Caco-2 (cell line): ENCODE data around the gene KPNA3. TPM values are rescaled to one million over a fixed set of nuclear protein-coding genes. Genes with fewer than 3 reads are reported as not detected.
"Not testable (repeated sequence)": the region's sequence is repeated elsewhere in the genome, so short reads cannot be mapped to it uniquely, and the experiment has no call there.

Experiments
- BruUV-seq: library from RNA; stranded (reverse); fragments of 400-500 nt; replicated peaks from 2 replicates; lab custom pipeline; 2021; lab: Mats Ljungman, UMichigan
- CTCF ChIA-PET: fragments of 300-600 bp; sonication (Branson Sonifier 250); formaldehyde crosslinking; loops from one replicate; lab custom pipeline; 2022; ENCODE audit warnings: antibody characterized with exemption; lab: Charles Lee
- POLR2A ChIA-PET: fragments of 300-600 bp; sonication (Branson Sonifier 250); formaldehyde crosslinking; loops from one replicate; lab custom pipeline; 2022; ENCODE audit warnings: antibody characterized with exemption; lab: Charles Lee
- DNase-seq, 2 experiments: peaks; one replicate each; pipeline versions ENCODE4 v3.0.0 to v3.0.0-alpha.2; 2020 to 2022
- H3K27me3 ChIP-seq: replicated peaks from 2 replicates; pipeline ENCODE4 v1.6.0; 2011; ENCODE audit warnings: low read length; ENCODE audit not compliant: control insufficient read depth, insufficient read depth
- H3K36me3 ChIP-seq: 2 replicates; pipeline ENCODE4 v1.5.1; 2011; ENCODE audit warnings: low read length; ENCODE audit not compliant: control insufficient read depth, insufficient read depth
- H3K4me1 ChIP-seq: fragments of 250-450 bp; sonication (Bioruptor Pico); 2 replicates; pipeline ENCODE4 v1.5.1; 2020; ENCODE audit warnings: mild to moderate bottlenecking
- H3K4me3 ChIP-seq: 2 replicates; pipeline ENCODE4 v1.5.1; 2011; ENCODE audit warnings: low read depth, mild to moderate bottlenecking, control low read depth, low read length
- H3K9me3 ChIP-seq: fragments of 250-450 bp; sonication (Bioruptor Pico); 2 replicates; pipeline ENCODE4 v1.5.1; 2020; ENCODE audit warnings: mild to moderate bottlenecking, moderate library complexity
- H3K27ac Mint-ChIP-seq: one replicate; pipeline ENCODE4 v1.8.0; 2022; ENCODE audit warnings: mixed read lengths; ENCODE audit not compliant: unreplicated experiment
- H3K27me3 Mint-ChIP-seq: one replicate; pipeline ENCODE4 v1.8.0; 2022; ENCODE audit warnings: mixed read lengths; ENCODE audit not compliant: insufficient read depth, unreplicated experiment
- H3K36me3 Mint-ChIP-seq: one replicate; pipeline ENCODE4 v1.8.0; 2022; ENCODE audit warnings: mild to moderate bottlenecking, mixed read lengths; ENCODE audit not compliant: insufficient read depth, unreplicated experiment
- H3K4me1 Mint-ChIP-seq: one replicate; pipeline ENCODE4 v1.8.0; 2022; ENCODE audit warnings: low read depth, mixed read lengths; ENCODE audit not compliant: unreplicated experiment
- H3K4me3 Mint-ChIP-seq: one replicate; pipeline ENCODE4 v1.8.0; 2022; ENCODE audit warnings: mild to moderate bottlenecking, moderate library complexity, mixed read lengths; ENCODE audit not compliant: unreplicated experiment
- H3K9me3 Mint-ChIP-seq: one replicate; pipeline ENCODE4 v1.8.0; 2022; ENCODE audit warnings: mixed read lengths; ENCODE audit not compliant: unreplicated experiment
- CTCF ChIP-seq, 2 experiments: fragments of 200-600 bp in 1 of 2; IDR thresholded peaks; 1 replicate in 1 of 2; 2 replicates in 1 of 2; pipeline versions ENCODE4 v1.5.1 to v1.8.0; 2011 to 2022; ENCODE audit warnings: antibody characterized with exemption in 1 of 2, control low read depth in 1 of 2, inconsistent platforms in 1 of 2, low read depth in 1 of 2, low read length in 1 of 2, mild to moderate bottlenecking in 1 of 2, moderate library complexity in 1 of 2; ENCODE audit not compliant: insufficient read depth in 1 of 2, severe bottlenecking in 1 of 2, unreplicated experiment in 1 of 2
- intact Hi-C: fragments of 100-400 bp; cut with micrococcal nuclease; formaldehyde crosslinking; loops from one replicate; pipeline ENCODE4 v1.10.0; 2022; ENCODE audit not compliant: unreplicated experiment
- total RNA-seq: library from RNA; stranded (reverse); gene quantifications from 2 replicates; pipeline ENCODE4 v1.2.3, GENCODE V29; 2022

The KPNA3 gene
- total RNA-seq, 1 experiment from 2014 or later = 81.9 TPM

GRCh38 chr13:49807681-49808080, 15.2 kb upstream of the KPNA3 start:
- Histone ChIP-seq H3K4me1 (peaks cover 73% of the 10 kb centered on the region), H3K36me3 (no peaks in the 10 kb centered on the region; the same call in 1 of the 2 replicates), H3K27me3 (no peaks in the 10 kb centered on the region), H3K9me3 (no peaks in the 10 kb centered on the region), H3K4me3 (no peak overlapping the region)
- DNase-seq = no peak
- Mint-ChIP-seq H3K36me3 (peaks cover 14% of the 10 kb centered on the region), H3K4me1 (peaks cover 38% of the 10 kb centered on the region), H3K27ac (no peak overlapping the region), H3K4me3 (no peak overlapping the region), H3K27me3 (no peaks in the 10 kb centered on the region), H3K9me3 (no peaks in the 10 kb centered on the region)
- ChIA-PET POLR2A (no interaction called here), CTCF (no interaction called here)
- TF ChIP-seq CTCF (IDR thresholded peaks at IDR 0.05; ENCODE audit: insufficient read depth in 1 of 2, low read depth in 1 of 2, low read length in 1 of 2, severe bottlenecking in 1 of 2, unreplicated experiment in 1 of 2) = no peak
- no TSS peak for BruUV-seq
- intact Hi-C loops = no loop called here

- Histone ChIP-seq H3K36me3 (no peaks in the 10 kb centered on the region; the same call in 1 of the 2 replicates), H3K4me3 (no peak overlapping the region), H3K4me1 (peaks cover 59% of the 10 kb centered on the region), H3K9me3 (no peaks in the 10 kb centered on the region), H3K27me3 (no peaks in the 10 kb centered on the region)
- ChIA-PET CTCF (interaction anchor here (1.1 kb wide), 1 partner anchor 13 kb away, joined by 4 read pairs; the partner anchor contains the start of gene KPNA3), POLR2A (interaction anchor here (0.8 kb wide), 1 partner anchor 13 kb away, joined by 5 read pairs; the partner anchor contains the start of gene KPNA3)
- intact Hi-C loops = no loop called here
- no TSS peak for BruUV-seq
- Mint-ChIP-seq H3K27ac (peak overlapping the region; percentile 81), H3K4me1 (peaks cover 35% of the 10 kb centered on the region), H3K4me3 (no peak overlapping the region), H3K36me3 (peaks cover 14% of the 10 kb centered on the region), H3K9me3 (no peaks in the 10 kb centered on the region), H3K27me3 (no peaks in the 10 kb centered on the region)
- DNase-seq = peak; percentile 42 to 57
- no peak for TF ChIP-seq CTCF (IDR thresholded peaks at IDR 0.05; ENCODE audit: insufficient read depth in 1 of 2, low read depth in 1 of 2, low read length in 1 of 2, severe bottlenecking in 1 of 2, unreplicated experiment in 1 of 2)
Measured at GRCh38 chr13:49806126-49806536, 13.6 kb upstream of the KPNA3 start.

GRCh38 chr13:49803047-49803446, 10.6 kb upstream of the KPNA3 start:
- H3K27ac Mint-ChIP-seq, H3K4me3 ChIP-seq, H3K9me3 ChIP-seq, H3K36me3 ChIP-seq, DNase-seq, intact Hi-C loops, H3K9me3 Mint-ChIP-seq, H3K27me3 Mint-ChIP-seq, H3K27me3 ChIP-seq, H3K4me3 Mint-ChIP-seq, BruUV-seq: not testable (repeated sequence)
- ChIA-PET CTCF (interaction anchor here (0.6 kb wide), 1 partner anchor 119 kb away, joined by 3 read pairs; no protein-coding TSS in a partner anchor), POLR2A (interaction anchor here (0.8 kb wide), 1 partner anchor 10 kb away, joined by 4 read pairs; no protein-coding TSS in a partner anchor)
- Mint-ChIP-seq H3K4me1 (peaks cover 23% of the 10 kb centered on the region), H3K36me3 (peaks cover 14% of the 10 kb centered on the region)
- H3K4me1 ChIP-seq = peaks cover 34% of the 10 kb centered on the region
